ENCODE measurements around the gene MED13L. TPM values are rescaled to one million over a fixed set of nuclear protein-coding genes. Genes with fewer than 3 reads are reported as not detected.

The MED13L gene
- total and polyA plus RNA-seq, 2 donors (not counting 1 experiment from before 2014, with no cell fraction given), result 20.3 to 207 TPM

- Histone ChIP-seq H3K79me2 (ENCODE audit: control insufficient read depth, insufficient read depth, low read length) (no peaks in the 10 kb centered on the region), H3K27me3 (replicated peaks in 1 of 4; ENCODE audit: control extremely low read depth in 1 of 4, control insufficient read depth in 3 of 4, insufficient read depth in 4 of 4, low read length in 3 of 4) (no peaks in the 10 kb centered on the region), H4K20me1 (ENCODE audit: control insufficient read depth, insufficient read depth, low read length, poor library complexity, severe bottlenecking) (peaks cover 19% of the 10 kb centered on the region), H3K9me3 (ENCODE audit: control extremely low read depth in 1 of 3, control insufficient read depth in 2 of 3, insufficient read depth in 1 of 3, low read length in 2 of 3) (no peaks in the 10 kb centered on the region), H3K4me3 (ENCODE audit: control extremely low read depth in 1 of 5, extremely low read depth in 1 of 5, insufficient read depth in 1 of 5, low read depth in 2 of 5, low read length in 4 of 5) (no peak overlapping the region), H2AFZ (ENCODE audit: insufficient read depth, low read depth, low read length, poor library complexity, severe bottlenecking) (no peak overlapping the region), H3K36me3 (replicated peaks in 1 of 2; ENCODE audit: control extremely low read depth in 1 of 2, control insufficient read depth in 1 of 2, extremely low read depth in 1 of 2, insufficient read depth in 2 of 2, low read length in 1 of 2) (peaks cover 12 to 43% of the 10 kb centered on the region in 2 experiments), H3K4me1 (ENCODE audit: control insufficient read depth in 2 of 2, insufficient read depth in 2 of 2, low read length in 2 of 2) (no peaks in the 10 kb centered on the region), H3K4me2 (replicated peaks; ENCODE audit: low read depth, low read length, poor library complexity, severe bottlenecking) (no peak overlapping the region), H3K9ac (ENCODE audit: low read length) (no peak overlapping the region), H3K27ac (ENCODE audit: low read length in 2 of 2) (no peak overlapping the region)
- ChIA-PET POLR2A (interaction anchor here (0.6 kb wide), 1 partner anchor 203 kb away, joined by 5 read pairs; no protein-coding TSS in a partner anchor), CTCF (no interaction called here)
- ATAC-seq (ENCODE audit: low read depth) (no peak), DNase-seq (no peak)
- Mint-ChIP-seq H3K27ac (no peak overlapping the region), H3K4me3 (no peak overlapping the region), H3K27me3 (no peaks in the 10 kb centered on the region), H3K9me3 (ENCODE audit: insufficient read depth) (no peaks in the 10 kb centered on the region), H3K4me1 (no peaks in the 10 kb centered on the region)
- TF ChIP-seq EZH2 (IDR thresholded peaks at IDR 0.05; ENCODE audit: borderline replicate concordance, insufficient read depth, low read depth, low read length, poor library complexity, severe bottlenecking) (no peak), CTCF (IDR thresholded peaks at IDR 0.05) (no peak)
- 100% methylated on average over 1 of the region's 2 CpGs for WGBS (ENCODE audit: insufficient coverage)
- intact Hi-C loops (cut with micrococcal nuclease), result loop anchor here (10.0 kb wide), 1 partner anchor 47 kb away; no protein-coding TSS in a partner anchor
Measured at GRCh38 chr12:116018282-116018681, 259.2 kb downstream of the MED13L start.

- WGBS (ENCODE audit: insufficient coverage), result no CpG with 5 or more reads among the region's 1 CpG
- H3K27ac Mint-ChIP-seq, result no peak overlapping the region
- Histone ChIP-seq H3K4me2 (replicated peaks; ENCODE audit: low read depth, low read length, poor library complexity, severe bottlenecking) (no peak overlapping the region), H3K36me3 (replicated peaks in 1 of 2; ENCODE audit: control extremely low read depth in 1 of 2, control insufficient read depth in 1 of 2, extremely low read depth in 1 of 2, insufficient read depth in 2 of 2, low read length in 1 of 2) (peaks cover 8 to 64% of the 10 kb centered on the region in 2 experiments), H3K9me3 (ENCODE audit: control extremely low read depth in 1 of 3, control insufficient read depth in 2 of 3, insufficient read depth in 1 of 3, low read length in 2 of 3) (no peaks in the 10 kb centered on the region), H3K79me2 (ENCODE audit: control insufficient read depth, insufficient read depth, low read length) (no peaks in the 10 kb centered on the region), H3K4me3 (ENCODE audit: control extremely low read depth in 1 of 5, extremely low read depth in 1 of 5, insufficient read depth in 1 of 5, low read depth in 2 of 5, low read length in 4 of 5) (no peak overlapping the region), H4K20me1 (ENCODE audit: control insufficient read depth, insufficient read depth, low read length, poor library complexity, severe bottlenecking) (peaks cover 3% of the 10 kb centered on the region), H2AFZ (ENCODE audit: insufficient read depth, low read depth, low read length, poor library complexity, severe bottlenecking) (no peak overlapping the region), H3K4me1 (ENCODE audit: control insufficient read depth in 2 of 2, insufficient read depth in 2 of 2, low read length in 2 of 2) (no peaks in the 10 kb centered on the region), H3K27ac (ENCODE audit: low read length in 2 of 2) (no peak overlapping the region), H3K9ac (ENCODE audit: low read length) (no peak overlapping the region), H3K27me3 (replicated peaks in 1 of 4; ENCODE audit: control extremely low read depth in 1 of 4, control insufficient read depth in 3 of 4, insufficient read depth in 4 of 4, low read length in 3 of 4) (no peaks in the 10 kb centered on the region)
- intact Hi-C loops (cut with micrococcal nuclease), result loop anchor here (1.0 to 10.0 kb wide), 2 partner anchors 49 to 221 kb away; no protein-coding TSS in a partner anchor
- H3K4me3 Mint-ChIP-seq, result no peak overlapping the region
- TF ChIP-seq EZH2 (IDR thresholded peaks at IDR 0.05; ENCODE audit: borderline replicate concordance, insufficient read depth, low read depth, low read length, poor library complexity, severe bottlenecking), result no peak
- TF ChIP-seq CTCF (IDR thresholded peaks at IDR 0.05), result peak; percentile 27
- no peaks in the 10 kb centered on the region for H3K27me3 Mint-ChIP-seq
- DNase-seq, result peak; percentile 27
- ChIA-PET CTCF (interaction anchor here (0.5 to 3.0 kb wide), 10 partner anchors 8 to 694 kb away, joined by 3 to 14 read pairs (median 4); no protein-coding TSS in a partner anchor), POLR2A (no interaction called here)
- peak; percentile 49 for ATAC-seq (ENCODE audit: low read depth)
- H3K9me3 Mint-ChIP-seq (ENCODE audit: insufficient read depth), result no peaks in the 10 kb centered on the region
- H3K4me1 Mint-ChIP-seq, result no peaks in the 10 kb centered on the region
Measured at GRCh38 chr12:116015525-116015924, 262.0 kb downstream of the MED13L start.

All from B cell (primary cell).